GM10847 (cell line): Measurements from ENCODE around the gene CHRNA3.

Experiments used
- POLR2A ChIP-seq: IDR thresholded peaks from 2 replicates; pipeline ENCODE4 v1.6.1; 2011; ENCODE audit not compliant: insufficient read length; ENCODE audit errors: extremely low read depth

Gene CHRNA3

GRCh38 chr15:78561490-78561889 is 59.3 kb downstream of the CHRNA3 start:
- no peak for TF ChIP-seq POLR2A

- TF ChIP-seq POLR2A, result no peak
Observed at GRCh38 chr15:78552597-78552996, 68.2 kb downstream of the CHRNA3 start.

- TF ChIP-seq POLR2A, result no peak
Observed at GRCh38 chr15:78551902-78552301, 68.9 kb downstream of the CHRNA3 start.

GRCh38 chr15:78550815-78551214 is 70.0 kb downstream of the CHRNA3 start:
- TF ChIP-seq POLR2A, result no peak

GRCh38 chr15:78550194-78550593 is 70.6 kb downstream of the CHRNA3 start:
- TF ChIP-seq POLR2A, result no peak
